ENCODE data around the gene VIPR2.

The VIPR2 gene

GRCh38 chr7:159010937-159011721 is 133.5 kb downstream of the VIPR2 start:
- H3K4ac ChIP-seq (ENCODE audit: low read length), result no peak overlapping the region
- H2AK5ac ChIP-seq (ENCODE audit: low read depth, low read length), result peak overlapping the region; percentile 68
- no CpG with 5 or more reads among the region's 15 CpGs for WGBS, 2 donors (ENCODE audit: extremely low coverage in 2 of 2, insufficient read length in 2 of 2, insufficient replicate concordance in 1 of 2)
- H3K18ac ChIP-seq (ENCODE audit: low read length), result peak overlapping the region; percentile 12
- H3K4me1 ChIP-seq (ENCODE audit: control insufficient read depth in 2 of 2, insufficient read depth in 1 of 2, low read depth in 1 of 2, low read length in 2 of 2), result peaks cover 2 to 15% of the 10 kb centered on the region in 2 donors
- no peak for DNase-seq (ENCODE audit: low spot score)
- H2BK5ac ChIP-seq (ENCODE audit: low read length), result no peak overlapping the region
- H2BK120ac ChIP-seq (ENCODE audit: low read depth, low read length), result no peak overlapping the region
- H3K4me2 ChIP-seq (ENCODE audit: insufficient read depth, low read length, poor library complexity, severe bottlenecking), result no peak overlapping the region
- no peak overlapping the region for H2AFZ ChIP-seq (ENCODE audit: low read length)
- H3K9ac ChIP-seq (ENCODE audit: low read depth, low read length, poor library complexity), result no peak overlapping the region
- H3K36me3 ChIP-seq (replicated peaks in 1 of 2; ENCODE audit: control insufficient read depth in 2 of 2, insufficient read depth in 2 of 2, low read length in 2 of 2), result no peaks in the 10 kb centered on the region
- no peak overlapping the region for H4K91ac ChIP-seq (ENCODE audit: low read depth, low read length, poor library complexity)
- H4K8ac ChIP-seq (ENCODE audit: low read depth, low read length), result no peak overlapping the region
- peaks cover 0 to 4% (median 0%) of the 10 kb centered on the region in 3 experiments for H3K27me3 ChIP-seq (ENCODE audit: control insufficient read depth in 3 of 3, insufficient read depth in 3 of 3, low read depth in 1 of 3, low read length in 3 of 3)
- H3K4me3 ChIP-seq (ENCODE audit: low read length in 2 of 2), result no peak overlapping the region
- H2BK15ac ChIP-seq (ENCODE audit: low read length), result no peak overlapping the region
- no peaks in the 10 kb centered on the region for H3K9me3 ChIP-seq (replicated peaks in 1 of 2; ENCODE audit: control insufficient read depth in 2 of 2, insufficient read depth in 1 of 2, low read depth in 1 of 2, low read length in 2 of 2)
- H3K14ac ChIP-seq (ENCODE audit: low read length), result peak overlapping the region; percentile 72
- H3K79me1 ChIP-seq (ENCODE audit: low read depth, low read length), result peaks cover 2% of the 10 kb centered on the region
- no peak overlapping the region for H3K23ac ChIP-seq (ENCODE audit: low read depth, low read length, poor library complexity)
- no peak overlapping the region for H3K27ac ChIP-seq (replicated peaks; ENCODE audit: low read length)
- H2BK12ac ChIP-seq (ENCODE audit: low read length), result no peak overlapping the region

GRCh38 chr7:159010411-159010810 is 134.3 kb downstream of the VIPR2 start:
- no peaks in the 10 kb centered on the region for H3K9me3 ChIP-seq (replicated peaks in 1 of 2; ENCODE audit: control insufficient read depth in 2 of 2, insufficient read depth in 1 of 2, low read depth in 1 of 2, low read length in 2 of 2)
- no peak overlapping the region for H2BK15ac ChIP-seq (ENCODE audit: low read length)
- H3K4me1 ChIP-seq (ENCODE audit: control insufficient read depth in 2 of 2, insufficient read depth in 1 of 2, low read depth in 1 of 2, low read length in 2 of 2), result peaks cover 2 to 12% of the 10 kb centered on the region in 2 donors

DNA sequence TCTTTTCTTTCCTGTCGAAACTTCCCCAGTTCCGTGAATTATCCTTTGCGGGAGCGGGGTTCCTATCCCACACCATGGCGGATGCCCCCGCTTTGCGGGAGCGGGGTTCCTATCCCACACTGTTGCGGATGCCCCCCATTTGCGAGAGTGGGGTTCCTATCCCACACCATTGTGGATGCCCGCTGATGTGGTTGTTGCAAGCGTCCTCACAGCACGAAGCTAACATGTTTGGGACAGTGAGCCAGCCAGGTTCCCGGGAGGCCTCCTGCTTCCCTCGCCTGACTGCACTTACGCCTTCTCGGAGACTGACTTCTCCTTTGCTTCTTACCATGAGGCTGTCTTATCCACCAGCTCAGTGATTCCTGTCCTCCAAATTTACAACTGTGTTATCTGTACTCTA is 134.7 kb downstream of the VIPR2 start:
- H3K9ac ChIP-seq (ENCODE audit: low read depth, low read length, poor library complexity), result no peak overlapping the region
- no peak overlapping the region for H2BK5ac ChIP-seq (ENCODE audit: low read length)
- H3K14ac ChIP-seq (ENCODE audit: low read length), result no peak overlapping the region
- no peak overlapping the region for H3K4me2 ChIP-seq (ENCODE audit: insufficient read depth, low read length, poor library complexity, severe bottlenecking)
- no peak for DNase-seq (ENCODE audit: low spot score)
- H3K18ac ChIP-seq (ENCODE audit: low read length), result no peak overlapping the region
- H2AFZ ChIP-seq (ENCODE audit: low read length), result no peak overlapping the region
- H3K4me3 ChIP-seq (ENCODE audit: low read length in 2 of 2), result no peak overlapping the region
- no CpG with 5 or more reads among the region's 17 CpGs for WGBS, 2 donors (ENCODE audit: extremely low coverage in 2 of 2, insufficient read length in 2 of 2, insufficient replicate concordance in 1 of 2)
- no peak overlapping the region for H2AK5ac ChIP-seq (ENCODE audit: low read depth, low read length)
- no peak overlapping the region for H4K91ac ChIP-seq (ENCODE audit: low read depth, low read length, poor library complexity)
- no peak overlapping the region for H2BK15ac ChIP-seq (ENCODE audit: low read length)
- no peak overlapping the region for H3K27ac ChIP-seq (replicated peaks; ENCODE audit: low read length)
- peaks cover 0 to 4% (median 0%) of the 10 kb centered on the region in 3 experiments for H3K27me3 ChIP-seq (ENCODE audit: control insufficient read depth in 3 of 3, insufficient read depth in 3 of 3, low read depth in 1 of 3, low read length in 3 of 3)
- no peak overlapping the region for H3K4ac ChIP-seq (ENCODE audit: low read length)
- H3K36me3 ChIP-seq (replicated peaks in 1 of 2; ENCODE audit: control insufficient read depth in 2 of 2, insufficient read depth in 2 of 2, low read length in 2 of 2), result no peaks in the 10 kb centered on the region
- H2BK120ac ChIP-seq (ENCODE audit: low read depth, low read length), result no peak overlapping the region
- no peaks in the 10 kb centered on the region for H3K9me3 ChIP-seq (replicated peaks in 1 of 2; ENCODE audit: control insufficient read depth in 2 of 2, insufficient read depth in 1 of 2, low read depth in 1 of 2, low read length in 2 of 2)
- no peak overlapping the region for H3K23ac ChIP-seq (ENCODE audit: low read depth, low read length, poor library complexity)
- peaks cover 2% of the 10 kb centered on the region for H3K79me1 ChIP-seq (ENCODE audit: low read depth, low read length)
- H4K8ac ChIP-seq (ENCODE audit: low read depth, low read length), result no peak overlapping the region
- H3K4me1 ChIP-seq (ENCODE audit: control insufficient read depth in 2 of 2, insufficient read depth in 1 of 2, low read depth in 1 of 2, low read length in 2 of 2), result peaks cover 0 to 8% of the 10 kb centered on the region in 2 donors
- peak overlapping the region; percentile 33 for H2BK12ac ChIP-seq (ENCODE audit: low read length)

More at GRCh38 chr7:159010411-159010810, 134.3 kb downstream of the VIPR2 start:
- Histone ChIP-seq H3K4me3 (ENCODE audit: low read length in 2 of 2) (no peak overlapping the region), H2AK5ac (ENCODE audit: low read depth, low read length) (no peak overlapping the region), H2BK12ac (ENCODE audit: low read length) (no peak overlapping the region), H4K8ac (ENCODE audit: low read depth, low read length) (no peak overlapping the region), H3K79me1 (ENCODE audit: low read depth, low read length) (peaks cover 2% of the 10 kb centered on the region), H2BK120ac (ENCODE audit: low read depth, low read length) (no peak overlapping the region), H3K27me3 (ENCODE audit: control insufficient read depth in 3 of 3, insufficient read depth in 3 of 3, low read depth in 1 of 3, low read length in 3 of 3) (peaks cover 0 to 4% (median 0%) of the 10 kb centered on the region in 3 experiments), H2AFZ (ENCODE audit: low read length) (no peak overlapping the region), H3K14ac (ENCODE audit: low read length) (no peak overlapping the region), H3K4ac (ENCODE audit: low read length) (no peak overlapping the region), H3K18ac (ENCODE audit: low read length) (no peak overlapping the region), H3K9ac (ENCODE audit: low read depth, low read length, poor library complexity) (no peak overlapping the region), H3K36me3 (replicated peaks in 1 of 2; ENCODE audit: control insufficient read depth in 2 of 2, insufficient read depth in 2 of 2, low read length in 2 of 2) (no peaks in the 10 kb centered on the region), H3K4me2 (ENCODE audit: insufficient read depth, low read length, poor library complexity, severe bottlenecking) (no peak overlapping the region), H4K91ac (ENCODE audit: low read depth, low read length, poor library complexity) (no peak overlapping the region), H3K27ac (replicated peaks; ENCODE audit: low read length) (no peak overlapping the region), H3K23ac (ENCODE audit: low read depth, low read length, poor library complexity) (no peak overlapping the region), H2BK5ac (ENCODE audit: low read length) (no peak overlapping the region)
- WGBS, 2 donors (ENCODE audit: extremely low coverage in 2 of 2, insufficient read length in 2 of 2, insufficient replicate concordance in 1 of 2), result no CpG with 5 or more reads among the region's 15 CpGs
- no peak for DNase-seq (ENCODE audit: low spot score)

GRCh38 chr7:159008417-159008816 is 136.2 kb downstream of the VIPR2 start:
- no peak overlapping the region for H4K91ac ChIP-seq (ENCODE audit: low read depth, low read length, poor library complexity)
- H2AK5ac ChIP-seq (ENCODE audit: low read depth, low read length), result no peak overlapping the region
- H4K8ac ChIP-seq (ENCODE audit: low read depth, low read length), result no peak overlapping the region
- H3K27ac ChIP-seq (replicated peaks; ENCODE audit: low read length), result no peak overlapping the region
- peaks cover 0 to 4% (median 0%) of the 10 kb centered on the region in 3 experiments for H3K27me3 ChIP-seq (ENCODE audit: control insufficient read depth in 3 of 3, insufficient read depth in 3 of 3, low read depth in 1 of 3, low read length in 3 of 3)
- no peak overlapping the region for H3K4me2 ChIP-seq (ENCODE audit: insufficient read depth, low read length, poor library complexity, severe bottlenecking)
- no peak overlapping the region for H3K4ac ChIP-seq (ENCODE audit: low read length)
- H3K79me1 ChIP-seq (ENCODE audit: low read depth, low read length), result peaks cover 2% of the 10 kb centered on the region
- H2BK12ac ChIP-seq (ENCODE audit: low read length), result no peak overlapping the region
- H2BK5ac ChIP-seq (ENCODE audit: low read length), result no peak overlapping the region
- H2BK15ac ChIP-seq (ENCODE audit: low read length), result no peak overlapping the region
- no peak for DNase-seq (ENCODE audit: low spot score)
- H3K36me3 ChIP-seq (replicated peaks in 1 of 2; ENCODE audit: control insufficient read depth in 2 of 2, insufficient read depth in 2 of 2, low read length in 2 of 2), result no peaks in the 10 kb centered on the region
- no peak overlapping the region for H3K18ac ChIP-seq (ENCODE audit: low read length)
- H3K9ac ChIP-seq (ENCODE audit: low read depth, low read length, poor library complexity), result no peak overlapping the region
- no peaks in the 10 kb centered on the region for H3K9me3 ChIP-seq (replicated peaks in 1 of 2; ENCODE audit: control insufficient read depth in 2 of 2, insufficient read depth in 1 of 2, low read depth in 1 of 2, low read length in 2 of 2)
- H3K14ac ChIP-seq (ENCODE audit: low read length), result no peak overlapping the region
- H3K4me1 ChIP-seq (ENCODE audit: control insufficient read depth in 2 of 2, insufficient read depth in 1 of 2, low read depth in 1 of 2, low read length in 2 of 2), result peaks cover 0 to 8% of the 10 kb centered on the region in 2 donors
- no peak overlapping the region for H3K23ac ChIP-seq (ENCODE audit: low read depth, low read length, poor library complexity)
- no CpG with 5 or more reads among the region's 9 CpGs for WGBS, 2 donors (ENCODE audit: extremely low coverage in 2 of 2, insufficient read length in 2 of 2, insufficient replicate concordance in 1 of 2)
- no peak overlapping the region for H2AFZ ChIP-seq (ENCODE audit: low read length)
- no peak overlapping the region for H3K4me3 ChIP-seq (ENCODE audit: low read length in 2 of 2)
- H2BK120ac ChIP-seq (ENCODE audit: low read depth, low read length), result no peak overlapping the region
